Fibroblast of mammary gland (primary cell): ENCODE data around the gene IER5.
"Not testable (repeated sequence)": the region's sequence is repeated elsewhere in the genome, so short reads cannot be mapped to it uniquely, and the experiment has no call there.

Experiments
- DNase-seq: peaks from one replicate; pipeline ENCODE4 v3.0.0-alpha.2; 2010; ENCODE audit warnings: low read depth
- H3K4me3 ChIP-seq: 2 replicates; pipeline ENCODE4 v1.5.1; 2011; ENCODE audit warnings: low read depth, mild to moderate bottlenecking, low read length, moderate library complexity; ENCODE audit not compliant: control insufficient read depth
- CTCF ChIP-seq: conservative IDR thresholded peaks from 2 replicates; pipeline ENCODE4 v1.5.1; 2011; ENCODE audit warnings: low read depth, low read length, inconsistent platforms; ENCODE audit not compliant: control insufficient read depth, insufficient read depth

The IER5 gene

GRCh38 chr1:181088079-181089016 is at the start of gene IER5:
Gene IER5 (plus strand): TSS chr1:181088700. CDS start chr1:181088903, 203 bp downstream.
- TF ChIP-seq CTCF, result no peak
- DNase-seq, result peak; percentile 95
- H3K4me3 ChIP-seq, result peak within 1 kb of the TSS; percentile 97

DNA sequence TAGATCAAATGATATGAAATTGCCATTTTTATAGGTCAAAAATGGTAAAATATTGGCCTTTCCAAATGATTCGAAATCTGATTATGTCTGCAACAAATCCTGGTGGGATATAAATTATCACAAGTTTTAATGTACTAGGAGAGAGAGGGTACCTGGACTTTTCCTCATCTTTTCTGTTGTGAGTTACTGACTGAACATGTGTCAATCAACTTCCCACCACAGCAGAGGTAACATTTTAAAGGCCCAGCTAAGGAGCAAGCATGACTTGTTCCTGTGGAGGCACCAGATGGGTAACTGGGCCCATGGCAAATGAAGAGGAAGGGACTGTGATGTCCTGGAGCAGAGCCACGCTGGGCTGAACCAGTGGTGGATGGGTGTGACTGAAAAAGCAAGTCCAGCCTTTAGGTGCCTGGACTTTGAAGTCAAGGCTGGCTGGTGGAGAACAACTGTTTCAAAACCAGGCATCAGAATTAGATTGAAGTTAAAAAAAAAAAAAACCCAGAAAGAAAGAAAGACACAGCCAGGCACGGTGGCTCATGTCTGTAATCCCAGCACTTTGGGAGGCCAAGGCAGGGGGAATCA is 48.1 kb upstream of the IER5 start:
- no peak for TF ChIP-seq CTCF
- no peak overlapping the region for H3K4me3 ChIP-seq
- no peak for DNase-seq

- no peak for DNase-seq
- no peak for TF ChIP-seq CTCF
- no peak overlapping the region for H3K4me3 ChIP-seq
Measured at GRCh38 chr1:181043025-181043888, 45.2 kb upstream of the IER5 start.

DNA sequence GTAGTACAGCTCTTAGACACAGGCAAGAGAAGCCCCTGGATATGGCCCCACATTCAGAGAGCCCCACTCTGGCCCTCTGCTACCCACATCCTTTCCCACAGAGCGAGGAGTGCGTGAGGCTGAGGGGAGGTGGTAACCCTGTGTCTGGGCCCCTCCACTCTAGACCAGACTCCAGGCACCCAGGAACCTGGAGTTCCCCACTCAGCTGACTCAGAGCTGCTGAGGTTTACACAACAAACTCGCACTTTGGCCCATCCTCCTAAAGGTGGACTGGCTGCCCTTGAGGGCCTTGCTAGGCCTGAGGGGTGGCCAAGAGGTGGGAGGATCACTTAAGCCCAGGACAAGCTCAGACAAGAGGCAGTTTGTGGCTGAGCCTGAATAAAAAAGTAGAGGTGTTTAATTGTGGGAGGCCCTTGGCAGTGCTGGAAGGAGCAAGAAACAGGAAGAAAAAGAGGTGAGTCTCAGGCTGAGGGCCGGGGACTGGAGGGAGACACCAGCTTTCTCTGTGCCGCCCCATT is 44.0 kb upstream of the IER5 start:
- no peak for TF ChIP-seq CTCF
- H3K4me3 ChIP-seq, result no peak overlapping the region
- DNase-seq, result peak; percentile 9

DNA sequence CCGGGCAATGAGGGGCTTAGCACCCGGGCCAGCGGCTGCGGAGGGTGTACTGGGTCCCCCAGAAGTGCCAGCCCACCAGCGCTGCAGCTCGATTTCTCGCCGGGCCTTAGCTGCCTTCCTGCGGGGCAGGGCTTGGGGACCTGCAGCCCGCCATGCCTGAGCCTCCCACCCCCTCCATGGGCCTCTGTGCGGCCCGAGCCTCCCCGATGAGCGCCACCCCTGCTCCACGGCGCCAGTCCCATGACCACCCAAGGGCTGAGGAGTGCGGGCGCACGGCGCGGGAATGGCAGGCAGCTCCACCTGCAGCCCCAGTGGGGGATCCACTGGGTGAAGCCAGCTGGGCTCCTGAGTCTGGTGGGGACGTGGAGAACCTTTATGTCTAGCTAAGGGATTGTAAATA is 42.6 kb upstream of the IER5 start:
- not testable (repeated sequence) for H3K4me3 ChIP-seq, DNase-seq

GRCh38 chr1:181049378-181049777 is 39.1 kb upstream of the IER5 start:
- TF ChIP-seq CTCF, result no peak
- H3K4me3 ChIP-seq, result no peak overlapping the region
- DNase-seq, result no peak
